Fibroblast of villous mesenchyme (primary cell): ENCODE measurements around the gene FOXO1. TPM values are rescaled to one million over a fixed set of nuclear protein-coding genes. Genes with fewer than 3 reads are reported as not detected.

Experiments
- DNase-seq: peaks from one replicate; pipeline ENCODE4 v3.0.0-alpha.2; 2010; ENCODE audit warnings: low read depth
- H3K4me3 ChIP-seq: 2 replicates; pipeline ENCODE4 v1.5.1; 2011; ENCODE audit warnings: low read depth, mild to moderate bottlenecking, low read length
- CTCF ChIP-seq: IDR thresholded peaks from 2 replicates; pipeline ENCODE4 v1.5.1; 2012; ENCODE audit warnings: low read depth, mild to moderate bottlenecking, low read length; ENCODE audit not compliant: insufficient read depth
- total RNA-seq: library from RNA; depleted of rRNA; stranded (reverse); fragments of >200 nt; gene quantifications from 2 replicates; pipeline ENCODE4 v1.2.3, GENCODE V29; 2012

The FOXO1 gene
- total RNA-seq, 1 donor: 9.5 TPM

GRCh38 chr13:40592035-40592434 lies 74.4 kb downstream of the FOXO1 start:
- H3K4me3 ChIP-seq: no peak overlapping the region
- TF ChIP-seq CTCF: no peak
- DNase-seq: no peak

- no peak overlapping the region for H3K4me3 ChIP-seq
- TF ChIP-seq CTCF: no peak
- no peak for DNase-seq
These were observed 75.3 kb downstream of the FOXO1 start for GRCh38 chr13:40591091-40591490.

- TF ChIP-seq CTCF: no peak
- H3K4me3 ChIP-seq: no peak overlapping the region
- DNase-seq: no peak
These were observed 76.2 kb downstream of the FOXO1 start for GRCh38 chr13:40590112-40590862.

GRCh38 chr13:40589285-40590109 lies 76.9 kb downstream of the FOXO1 start:
- no peak for TF ChIP-seq CTCF
- peak; percentile 54 for DNase-seq
- H3K4me3 ChIP-seq: no peak overlapping the region

GRCh38 chr13:40588101-40588500 lies 78.3 kb downstream of the FOXO1 start:
- no peak overlapping the region for H3K4me3 ChIP-seq
- no peak for DNase-seq
- no peak for TF ChIP-seq CTCF

GRCh38 chr13:40586886-40587565 lies 79.4 kb downstream of the FOXO1 start:
- no peak overlapping the region for H3K4me3 ChIP-seq
- DNase-seq: no peak
- no peak for TF ChIP-seq CTCF
